ENCODE measurements around the gene GRHL3.
A peak's percentile ranks its signal among the peaks of the same experiment; 100 is the strongest.

Gene GRHL3

DNA sequence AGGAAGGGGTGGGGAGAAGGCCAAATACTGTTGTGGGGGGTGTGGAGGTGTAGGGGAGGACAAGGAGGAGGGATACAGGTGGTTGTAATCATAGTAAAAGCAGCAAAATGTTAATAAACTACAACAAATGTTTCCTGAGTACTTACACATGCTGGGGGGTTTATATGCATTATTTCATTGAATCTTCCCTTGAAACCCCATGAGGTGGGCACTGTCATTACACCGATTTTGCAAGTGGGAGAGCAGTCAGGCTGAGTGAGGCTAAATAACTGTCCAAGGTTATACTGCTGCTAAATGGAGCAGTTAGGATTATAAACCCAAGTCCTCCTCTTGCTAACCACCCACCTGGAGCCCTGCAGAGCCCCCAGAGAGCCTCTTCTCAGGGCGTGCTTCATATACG lies 14.4 kb upstream of the GRHL3 start:
- DNase-seq (ENCODE audit: low spot score) = no peak
- Histone ChIP-seq H3K36me3 (replicated peaks in 1 of 2; ENCODE audit: control insufficient read depth in 2 of 2, insufficient read depth in 2 of 2, low read length in 2 of 2) (no peaks in the 10 kb centered on the region), H3K9ac (ENCODE audit: low read depth, low read length, poor library complexity) (no peak overlapping the region), H3K23ac (ENCODE audit: low read depth, low read length, poor library complexity) (no peak overlapping the region), H4K8ac (ENCODE audit: low read depth, low read length) (no peak overlapping the region), H3K4me1 (ENCODE audit: control insufficient read depth in 2 of 2, insufficient read depth in 1 of 2, low read depth in 1 of 2, low read length in 2 of 2) (peaks cover 0 to 15% of the 10 kb centered on the region in 2 donors), H2BK12ac (ENCODE audit: low read length) (no peak overlapping the region), H3K4ac (ENCODE audit: low read length) (no peak overlapping the region), H3K4me3 (ENCODE audit: low read length in 2 of 2) (no peak overlapping the region), H2BK15ac (ENCODE audit: low read length) (no peak overlapping the region), H3K27me3 (ENCODE audit: control insufficient read depth in 3 of 3, insufficient read depth in 3 of 3, low read depth in 1 of 3, low read length in 3 of 3) (peaks cover 0 to 3% (median 0%) of the 10 kb centered on the region in 3 experiments), H3K18ac (ENCODE audit: low read length) (no peak overlapping the region), H2AFZ (ENCODE audit: low read length) (no peak overlapping the region), H3K4me2 (ENCODE audit: insufficient read depth, low read length, poor library complexity, severe bottlenecking) (no peak overlapping the region), H2AK5ac (ENCODE audit: low read depth, low read length) (no peak overlapping the region), H3K9me3 (replicated peaks in 1 of 2; ENCODE audit: control insufficient read depth in 2 of 2, insufficient read depth in 1 of 2, low read depth in 1 of 2, low read length in 2 of 2) (no peaks in the 10 kb centered on the region), H2BK5ac (ENCODE audit: low read length) (no peak overlapping the region), H2BK120ac (ENCODE audit: low read depth, low read length) (no peak overlapping the region), H3K14ac (ENCODE audit: low read length) (no peak overlapping the region), H3K27ac (replicated peaks; ENCODE audit: low read length) (no peak overlapping the region), H3K79me1 (ENCODE audit: low read depth, low read length) (no peaks in the 10 kb centered on the region), H4K91ac (ENCODE audit: low read depth, low read length, poor library complexity) (no peak overlapping the region)
- no CpG with 5 or more reads among the region's 3 CpGs for WGBS, 2 donors (ENCODE audit: extremely low coverage in 2 of 2, insufficient read length in 2 of 2, insufficient replicate concordance in 1 of 2)

DNA sequence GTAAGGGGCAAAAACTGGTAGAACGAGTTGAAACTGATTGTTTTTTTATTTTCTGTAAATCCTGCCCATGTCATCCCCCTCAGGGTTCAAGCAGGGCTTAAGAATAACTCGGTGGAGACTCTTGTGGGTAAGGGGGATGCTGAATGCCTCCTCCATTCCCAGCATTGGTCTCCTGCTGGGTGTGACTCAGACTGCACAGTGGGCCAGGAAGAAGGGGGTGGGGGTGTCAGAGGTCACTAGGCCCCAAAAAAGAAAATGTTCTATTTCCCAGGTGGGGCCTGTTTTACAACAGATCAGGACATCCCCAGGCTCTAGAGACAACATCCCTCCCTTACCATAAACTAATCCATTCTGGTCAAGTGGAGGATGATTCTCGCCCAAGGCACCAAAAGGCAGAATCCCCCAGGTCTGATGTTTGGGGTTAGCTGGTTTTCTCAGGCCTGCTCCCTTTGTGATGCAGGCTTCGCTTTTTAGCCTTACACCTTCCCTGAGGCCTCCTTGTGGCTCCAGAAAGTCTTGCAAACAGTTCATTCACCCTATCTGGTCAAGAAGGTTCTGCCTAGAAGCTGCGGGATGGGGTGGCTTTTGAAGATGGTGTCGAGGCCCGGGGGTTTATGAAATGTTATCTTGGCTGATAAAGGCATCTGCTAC lies 10.7 kb upstream of the GRHL3 start:
- H3K4ac ChIP-seq (ENCODE audit: low read length) = no peak overlapping the region
- no peaks in the 10 kb centered on the region for H3K79me1 ChIP-seq (ENCODE audit: low read depth, low read length)
- no peak overlapping the region for H3K9ac ChIP-seq (ENCODE audit: low read depth, low read length, poor library complexity)
- H2AFZ ChIP-seq (ENCODE audit: low read length) = no peak overlapping the region
- H3K27me3 ChIP-seq (ENCODE audit: control insufficient read depth in 3 of 3, insufficient read depth in 3 of 3, low read depth in 1 of 3, low read length in 3 of 3) = no peaks in the 10 kb centered on the region
- H3K4me3 ChIP-seq (ENCODE audit: low read length in 2 of 2) = no peak overlapping the region
- H3K9me3 ChIP-seq (replicated peaks in 1 of 2; ENCODE audit: control insufficient read depth in 2 of 2, insufficient read depth in 1 of 2, low read depth in 1 of 2, low read length in 2 of 2) = no peaks in the 10 kb centered on the region
- H3K27ac ChIP-seq (replicated peaks; ENCODE audit: low read length) = no peak overlapping the region
- H2BK15ac ChIP-seq (ENCODE audit: low read length) = no peak overlapping the region
- H2AK5ac ChIP-seq (ENCODE audit: low read depth, low read length) = no peak overlapping the region
- no CpG with 5 or more reads among the region's 7 CpGs for WGBS, 2 donors (ENCODE audit: extremely low coverage in 2 of 2, insufficient read length in 2 of 2, insufficient replicate concordance in 1 of 2)
- H4K91ac ChIP-seq (ENCODE audit: low read depth, low read length, poor library complexity) = no peak overlapping the region
- H2BK120ac ChIP-seq (ENCODE audit: low read depth, low read length) = no peak overlapping the region
- H3K4me1 ChIP-seq (ENCODE audit: control insufficient read depth in 2 of 2, insufficient read depth in 1 of 2, low read depth in 1 of 2, low read length in 2 of 2) = peaks cover 0 to 13% of the 10 kb centered on the region in 2 donors
- no peak overlapping the region for H3K23ac ChIP-seq (ENCODE audit: low read depth, low read length, poor library complexity)
- H3K14ac ChIP-seq (ENCODE audit: low read length) = no peak overlapping the region
- no peak overlapping the region for H4K8ac ChIP-seq (ENCODE audit: low read depth, low read length)
- no peak overlapping the region for H3K18ac ChIP-seq (ENCODE audit: low read length)
- no peaks in the 10 kb centered on the region for H3K36me3 ChIP-seq (replicated peaks in 1 of 2; ENCODE audit: control insufficient read depth in 2 of 2, insufficient read depth in 2 of 2, low read length in 2 of 2)
- H3K4me2 ChIP-seq (ENCODE audit: insufficient read depth, low read length, poor library complexity, severe bottlenecking) = no peak overlapping the region
- DNase-seq (ENCODE audit: low spot score) = no peak
- H2BK12ac ChIP-seq (ENCODE audit: low read length) = no peak overlapping the region
- no peak overlapping the region for H2BK5ac ChIP-seq (ENCODE audit: low read length)

DNA sequence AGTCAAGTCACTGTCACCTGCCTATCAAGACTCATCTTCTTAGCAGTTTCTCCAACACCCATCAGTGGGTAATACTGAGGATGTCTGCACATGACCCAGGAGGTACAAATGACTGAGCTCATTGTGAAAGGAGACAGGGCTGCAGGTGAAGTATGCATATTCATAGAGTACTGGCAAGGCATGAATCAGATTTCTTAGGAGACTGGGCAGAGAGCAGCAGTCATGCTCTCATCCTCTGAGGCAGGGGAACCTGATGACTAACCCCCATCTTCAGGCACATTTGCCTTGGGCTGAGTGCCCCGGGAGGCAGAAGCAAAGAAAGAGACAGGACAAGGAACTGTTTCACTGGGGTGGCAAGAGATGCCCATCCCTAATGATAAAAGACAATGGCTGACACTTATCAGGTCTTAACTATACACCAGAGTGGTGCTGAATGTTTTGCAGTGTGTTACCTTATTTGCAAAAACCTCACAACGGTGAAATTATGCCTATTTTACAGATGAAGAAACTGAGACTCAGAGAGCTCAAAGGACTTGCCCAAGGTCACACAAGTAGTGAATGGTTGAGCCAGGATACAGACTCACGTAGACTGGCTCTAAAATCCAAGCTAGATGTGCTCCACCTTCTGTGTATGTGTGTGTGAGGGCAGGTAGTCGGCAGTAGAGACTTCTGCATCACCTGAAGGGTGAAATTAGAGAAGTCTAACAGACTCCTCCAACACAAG lies 9.2 kb upstream of the GRHL3 start:
- WGBS, 2 donors (ENCODE audit: extremely low coverage in 2 of 2, insufficient read length in 2 of 2, insufficient replicate concordance in 1 of 2) = no CpG with 5 or more reads among the region's 4 CpGs
- Histone ChIP-seq H3K4me1 (ENCODE audit: control insufficient read depth in 2 of 2, insufficient read depth in 1 of 2, low read depth in 1 of 2, low read length in 2 of 2) (peaks cover 0 to 7% of the 10 kb centered on the region in 2 donors), H3K27me3 (ENCODE audit: control insufficient read depth in 3 of 3, insufficient read depth in 3 of 3, low read depth in 1 of 3, low read length in 3 of 3) (no peaks in the 10 kb centered on the region), H2BK12ac (ENCODE audit: low read length) (no peak overlapping the region), H3K27ac (replicated peaks; ENCODE audit: low read length) (no peak overlapping the region), H3K9me3 (replicated peaks in 1 of 2; ENCODE audit: control insufficient read depth in 2 of 2, insufficient read depth in 1 of 2, low read depth in 1 of 2, low read length in 2 of 2) (no peaks in the 10 kb centered on the region), H2BK15ac (ENCODE audit: low read length) (no peak overlapping the region), H3K4me3 (ENCODE audit: low read length in 2 of 2) (no peak overlapping the region), H3K14ac (ENCODE audit: low read length) (no peak overlapping the region), H3K36me3 (replicated peaks in 1 of 2; ENCODE audit: control insufficient read depth in 2 of 2, insufficient read depth in 2 of 2, low read length in 2 of 2) (no peaks in the 10 kb centered on the region), H3K4ac (ENCODE audit: low read length) (no peak overlapping the region), H3K18ac (ENCODE audit: low read length) (no peak overlapping the region), H2BK120ac (ENCODE audit: low read depth, low read length) (no peak overlapping the region), H4K8ac (ENCODE audit: low read depth, low read length) (no peak overlapping the region), H2BK5ac (ENCODE audit: low read length) (no peak overlapping the region), H2AFZ (ENCODE audit: low read length) (no peak overlapping the region), H2AK5ac (ENCODE audit: low read depth, low read length) (no peak overlapping the region), H4K91ac (ENCODE audit: low read depth, low read length, poor library complexity) (no peak overlapping the region), H3K4me2 (ENCODE audit: insufficient read depth, low read length, poor library complexity, severe bottlenecking) (no peak overlapping the region), H3K23ac (ENCODE audit: low read depth, low read length, poor library complexity) (no peak overlapping the region), H3K9ac (ENCODE audit: low read depth, low read length, poor library complexity) (no peak overlapping the region), H3K79me1 (ENCODE audit: low read depth, low read length) (no peaks in the 10 kb centered on the region)
- DNase-seq (ENCODE audit: low spot score) = no peak

DNA sequence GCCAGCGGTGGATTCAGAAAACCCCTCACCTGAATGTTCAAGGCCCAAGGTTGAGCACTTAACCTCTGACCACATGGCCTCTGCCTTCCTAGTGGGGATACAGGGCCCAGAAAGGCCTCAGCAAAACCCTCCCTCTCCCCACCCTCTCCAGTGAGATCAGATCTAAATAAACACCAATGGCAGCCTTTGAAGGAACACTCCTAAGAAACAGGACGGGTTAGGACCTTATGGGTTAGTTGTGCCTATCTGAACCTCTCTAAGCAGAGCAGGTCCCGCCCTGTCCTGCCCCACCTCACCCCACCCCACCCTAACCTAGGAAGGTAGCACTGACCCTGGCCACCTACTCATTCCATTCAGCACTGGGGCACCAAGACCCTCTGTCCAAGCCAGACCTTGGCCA lies 7.9 kb upstream of the GRHL3 start:
- Histone ChIP-seq H3K18ac (ENCODE audit: low read length) (peak overlapping the region; percentile 16), H4K91ac (ENCODE audit: low read depth, low read length, poor library complexity) (no peak overlapping the region), H3K27me3 (ENCODE audit: control insufficient read depth in 3 of 3, insufficient read depth in 3 of 3, low read depth in 1 of 3, low read length in 3 of 3) (peaks cover 0 to 2% (median 0%) of the 10 kb centered on the region in 3 experiments), H2AFZ (ENCODE audit: low read length) (no peak overlapping the region), H3K9ac (ENCODE audit: low read depth, low read length, poor library complexity) (no peak overlapping the region), H3K27ac (replicated peaks; ENCODE audit: low read length) (no peak overlapping the region), H3K4me3 (ENCODE audit: low read length in 2 of 2) (no peak overlapping the region), H3K4me1 (ENCODE audit: control insufficient read depth in 2 of 2, insufficient read depth in 1 of 2, low read depth in 1 of 2, low read length in 2 of 2) (peaks cover 0 to 6% of the 10 kb centered on the region in 2 donors), H2BK5ac (ENCODE audit: low read length) (no peak overlapping the region), H3K14ac (ENCODE audit: low read length) (no peak overlapping the region), H3K4ac (ENCODE audit: low read length) (no peak overlapping the region), H3K4me2 (ENCODE audit: insufficient read depth, low read length, poor library complexity, severe bottlenecking) (no peak overlapping the region), H4K8ac (ENCODE audit: low read depth, low read length) (no peak overlapping the region), H3K23ac (ENCODE audit: low read depth, low read length, poor library complexity) (no peak overlapping the region), H2BK120ac (ENCODE audit: low read depth, low read length) (no peak overlapping the region), H2BK12ac (ENCODE audit: low read length) (no peak overlapping the region), H3K36me3 (replicated peaks in 1 of 2; ENCODE audit: control insufficient read depth in 2 of 2, insufficient read depth in 2 of 2, low read length in 2 of 2) (no peaks in the 10 kb centered on the region), H2AK5ac (ENCODE audit: low read depth, low read length) (no peak overlapping the region), H3K79me1 (ENCODE audit: low read depth, low read length) (no peaks in the 10 kb centered on the region), H3K9me3 (replicated peaks in 1 of 2; ENCODE audit: control insufficient read depth in 2 of 2, insufficient read depth in 1 of 2, low read depth in 1 of 2, low read length in 2 of 2) (no peaks in the 10 kb centered on the region), H2BK15ac (ENCODE audit: low read length) (no peak overlapping the region)
- no peak for DNase-seq (ENCODE audit: low spot score)
- WGBS, 2 donors (ENCODE audit: extremely low coverage in 2 of 2, insufficient read length in 2 of 2, insufficient replicate concordance in 1 of 2) = no CpG with 5 or more reads among the region's 3 CpGs

Data from neuronal stem cell (in vitro differentiated cells).